Endodermal cell (in vitro differentiated cells): ENCODE results near the gene SUN2. TPM values are rescaled to one million over a fixed set of nuclear protein-coding genes. Genes with fewer than 3 reads are reported as not detected.

Experiments used
- DNase-seq: peaks from one replicate; pipeline ENCODE4 v3.0.0-alpha.2; 2017
- H3K27ac ChIP-seq: 2 replicates; pipeline ENCODE4 v1.5.1; 2013; ENCODE audit warnings: mild to moderate bottlenecking, low read depth, low read length, moderate library complexity
- H3K27me3 ChIP-seq: 2 replicates; pipeline ENCODE4 v1.6.1; 2013; ENCODE audit warnings: mild to moderate bottlenecking, low read length, moderate library complexity; ENCODE audit not compliant: insufficient read depth, control insufficient read depth, poor library complexity, severe bottlenecking
- H3K36me3 ChIP-seq: 2 replicates; pipeline ENCODE4 v1.7.0; 2013; ENCODE audit warnings: mild to moderate bottlenecking, low read length, moderate library complexity; ENCODE audit not compliant: control insufficient read depth, insufficient read depth
- H3K4me1 ChIP-seq: one replicate; pipeline ENCODE4 v1.7.0; 2013; ENCODE audit warnings: low read length; ENCODE audit not compliant: control insufficient read depth, insufficient read depth
- H3K4me3 ChIP-seq: 2 replicates; pipeline ENCODE4 v1.5.1; 2013; ENCODE audit warnings: mild to moderate bottlenecking, low read length, moderate library complexity
- H3K9ac ChIP-seq: 2 replicates; pipeline ENCODE4 v1.6.1; 2013; ENCODE audit warnings: mild to moderate bottlenecking, low read length, moderate library complexity; ENCODE audit not compliant: poor library complexity, severe bottlenecking; ENCODE audit errors: extremely low read depth
- H3K9me3 ChIP-seq: 2 replicates; pipeline ENCODE4 v1.6.1; 2013; ENCODE audit warnings: mild to moderate bottlenecking, low read length, moderate library complexity; ENCODE audit not compliant: control insufficient read depth
- H3K27ac Mint-ChIP-seq: 2 replicates; pipeline ENCODE4 v1.8.0; 2020; ENCODE audit warnings: mixed read lengths
- H3K27me3 Mint-ChIP-seq: 2 replicates; pipeline ENCODE4 v1.8.0; 2021; ENCODE audit warnings: mild to moderate bottlenecking, mixed read lengths; ENCODE audit not compliant: insufficient read depth
- H3K36me3 Mint-ChIP-seq: 2 replicates; pipeline ENCODE4 v1.8.0; 2020; ENCODE audit warnings: low read depth, mixed read lengths
- H3K4me1 Mint-ChIP-seq: 2 replicates; pipeline ENCODE4 v1.8.0; 2020; ENCODE audit warnings: mixed read lengths
- H3K4me3 Mint-ChIP-seq: 2 replicates; pipeline ENCODE4 v1.8.0; 2020; ENCODE audit warnings: mild to moderate bottlenecking, moderate library complexity, mixed read lengths
- H3K9me3 Mint-ChIP-seq: 2 replicates; pipeline ENCODE4 v1.8.0; 2020; ENCODE audit warnings: mild to moderate bottlenecking, mixed read lengths
- CTCF ChIP-seq: fragments of 200-600 bp; sonication (generic); conservative IDR thresholded peaks from 2 replicates; pipeline ENCODE4 v1.5.0; 2021; ENCODE audit warnings: antibody characterized with exemption, mild to moderate bottlenecking
- WGBS, 2 experiments: methylation state at CpG; one replicate each; pipeline versions ENCODE4 v1.1.5 to v1.1.7; 2013; ENCODE audit warnings: missing lambda C conversion rate in 2 of 2, mixed read lengths in 1 of 2; ENCODE audit not compliant: insufficient coverage in 1 of 2, insufficient read length in 1 of 2; 5-methylcytosine and 5-hydroxymethylcytosine counted together
- total RNA-seq, 2 donors: library from RNA; stranded (reverse); fragmentation: NEBNext Ultra II Directional in 1 of 2; extraction: Animal tissue kit (Norgen Biotek cat#: 25700) in 1 of 2; gene quantifications; 2 replicates in 1 of 2; 3 replicates in 1 of 2; pipeline ENCODE4 v1.2.1, GENCODE V29; 2021

Gene SUN2
- total RNA-seq, 2 donors from 2014 or later, result 23.0 to 32.4 TPM

GRCh38 chr22:38758276-38758945 is 2.6 kb upstream of the SUN2 start:
- TF ChIP-seq CTCF, result no peak
- H3K27ac ChIP-seq, result no peak overlapping the region
- peaks cover 15% of the 10 kb centered on the region for H3K4me1 ChIP-seq
- no peak for DNase-seq
- Mint-ChIP-seq H3K27ac (no peak overlapping the region), H3K4me3 (no peak overlapping the region), H3K27me3 (peaks cover 19% of the 10 kb centered on the region), H3K9me3 (no peaks in the 10 kb centered on the region), H3K4me1 (peaks cover 24% of the 10 kb centered on the region), H3K36me3 (no peaks in the 10 kb centered on the region)
- WGBS, 2 experiments, result 81 to 83% methylated on average over 8 to 16 of the region's 16 CpGs
- no peak overlapping the region for H3K4me3 ChIP-seq
- no peak overlapping the region for H3K9ac ChIP-seq
- no peaks in the 10 kb centered on the region for H3K9me3 ChIP-seq
- peaks cover 6% of the 10 kb centered on the region for H3K27me3 ChIP-seq
- H3K36me3 ChIP-seq, result no peaks in the 10 kb centered on the region

DNA sequence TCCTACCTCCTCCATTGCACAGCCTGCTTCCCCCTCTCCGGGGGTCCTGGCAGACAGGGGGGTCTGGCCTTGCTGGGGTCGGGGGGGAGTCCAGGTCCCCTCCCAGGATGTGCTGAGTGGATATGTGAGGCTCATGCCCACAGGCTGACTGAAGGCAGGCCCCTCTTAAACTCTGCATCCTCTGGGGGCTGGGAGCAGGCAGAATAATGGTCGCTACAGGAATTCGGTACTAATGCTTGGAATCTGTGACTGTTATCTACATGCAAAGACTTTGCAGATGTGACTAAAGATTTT is 1.6 kb upstream of the SUN2 start:
- Histone ChIP-seq H3K4me1 (peaks cover 15% of the 10 kb centered on the region), H3K27ac (no peak overlapping the region), H3K36me3 (no peaks in the 10 kb centered on the region), H3K9ac (no peak overlapping the region), H3K27me3 (peaks cover 6% of the 10 kb centered on the region), H3K4me3 (no peak overlapping the region), H3K9me3 (no peaks in the 10 kb centered on the region)
- 72 to 89% methylated on average over 2 to 4 of the region's 4 CpGs for WGBS, 2 experiments
- Mint-ChIP-seq H3K36me3 (peaks cover 4% of the 10 kb centered on the region), H3K4me1 (peaks cover 24% of the 10 kb centered on the region), H3K4me3 (no peak overlapping the region), H3K9me3 (no peaks in the 10 kb centered on the region), H3K27me3 (peaks cover 19% of the 10 kb centered on the region), H3K27ac (no peak overlapping the region)
- TF ChIP-seq CTCF, result no peak
- no peak for DNase-seq

- Mint-ChIP-seq H3K9me3 (no peaks in the 10 kb centered on the region), H3K36me3 (peaks cover 4% of the 10 kb centered on the region), H3K4me3 (peak overlapping the region; percentile 60), H3K4me1 (peaks cover 24% of the 10 kb centered on the region), H3K27ac (peak overlapping the region; percentile 59), H3K27me3 (peaks cover 19% of the 10 kb centered on the region)
- Histone ChIP-seq H3K27me3 (peaks cover 6% of the 10 kb centered on the region), H3K4me3 (peak overlapping the region; percentile 78), H3K36me3 (peaks cover under 1% of the 10 kb centered on the region), H3K4me1 (peaks cover 15% of the 10 kb centered on the region), H3K9ac (no peak overlapping the region), H3K9me3 (no peaks in the 10 kb centered on the region), H3K27ac (no peak overlapping the region)
- no peak for TF ChIP-seq CTCF
- WGBS, 2 experiments, result 84% methylated on average over 15 to 17 of the region's 17 CpGs
- no peak for DNase-seq
Observed at GRCh38 chr22:38756711-38757463, 1.1 kb upstream of the SUN2 start.
